Loucy (cell line): ENCODE results near the gene DAB2.

Experiments
- H2AFZ ChIP-seq: fragments of 200-600 bp; sonication (generic); 2 replicates; pipeline ENCODE4 v1.6.0; 2016; ENCODE audit warnings: antibody characterized with exemption, mild to moderate bottlenecking, low read length, moderate library complexity
- H3F3A ChIP-seq: fragments of 200-600 bp; 2 replicates; pipeline ENCODE4 v1.6.0; 2016; ENCODE audit warnings: antibody characterized with exemption, low read depth, mild to moderate bottlenecking
- H3K27me3 ChIP-seq: fragments of 200-600 bp; sonication (generic); 2 replicates; pipeline ENCODE4 v1.6.1; 2014; ENCODE audit warnings: low read length, mild to moderate bottlenecking; ENCODE audit not compliant: insufficient read depth, poor library complexity, severe bottlenecking
- H3K36me3 ChIP-seq: fragments of 200-600 bp; sonication (generic); 2 replicates; pipeline ENCODE4 v1.6.1; 2016; ENCODE audit warnings: low read length; ENCODE audit not compliant: insufficient read depth
- H3K4me1 ChIP-seq: fragments of 200-600 bp; sonication (generic); 2 replicates; pipeline ENCODE4 v1.5.1; 2014; ENCODE audit warnings: low read length, mild to moderate bottlenecking; ENCODE audit not compliant: insufficient read depth, poor library complexity, severe bottlenecking
- H3K4me2 ChIP-seq: fragments of 200-600 bp; sonication (generic); 2 replicates; pipeline ENCODE4 v1.6.0; 2014; ENCODE audit warnings: antibody characterized with exemption, low read length, low read depth, mild to moderate bottlenecking; ENCODE audit not compliant: poor library complexity, severe bottlenecking
- H3K4me3 ChIP-seq: fragments of 200-600 bp; sonication (generic); 2 replicates; pipeline ENCODE4 v1.5.1; 2014; ENCODE audit warnings: low read length, mild to moderate bottlenecking, mixed read lengths; ENCODE audit not compliant: poor library complexity, severe bottlenecking
- H3K79me2 ChIP-seq: fragments of 200-600 bp; sonication (generic); 2 replicates; pipeline ENCODE4 v1.6.1; 2014; ENCODE audit warnings: low read length; ENCODE audit not compliant: insufficient read depth
- H3K9ac ChIP-seq: fragments of 200-600 bp; sonication (generic); 2 replicates; pipeline ENCODE4 v1.6.0; 2014; ENCODE audit warnings: mild to moderate bottlenecking, low read depth, low read length, moderate library complexity; ENCODE audit not compliant: poor library complexity, severe bottlenecking
- H3K9me2 ChIP-seq: fragments of 200-600 bp; sonication (generic); replicated peaks from 2 replicates; pipeline ENCODE4 v1.6.1; 2016; ENCODE audit warnings: low read depth, low read length, mixed read lengths
- H3K9me3 ChIP-seq: fragments of 200-600 bp; sonication (generic); 2 replicates; pipeline ENCODE4 v1.6.1; 2014; ENCODE audit warnings: mild to moderate bottlenecking, antibody characterized with exemption, low read length, low read depth; ENCODE audit not compliant: insufficient read depth
- H4K20me1 ChIP-seq: fragments of 200-600 bp; sonication (generic); 2 replicates; pipeline ENCODE4 v1.6.0; 2014; ENCODE audit warnings: antibody characterized with exemption, low read length, mild to moderate bottlenecking; ENCODE audit not compliant: insufficient read depth, poor library complexity, severe bottlenecking
- CTCF ChIP-seq: fragments of 200-600 bp; sonication (generic); conservative IDR thresholded peaks from 2 replicates; pipeline ENCODE4 v1.5.1; 2014; ENCODE audit warnings: mild to moderate bottlenecking, antibody characterized with exemption, low read length
- EZH2phosphoT487 ChIP-seq: fragments of 200-600 bp; IDR thresholded peaks from 2 replicates; pipeline ENCODE4 v1.6.1; 2018; ENCODE audit warnings: antibody characterized with exemption, mild to moderate bottlenecking, moderate library complexity, borderline replicate concordance

DAB2 gene

DNA sequence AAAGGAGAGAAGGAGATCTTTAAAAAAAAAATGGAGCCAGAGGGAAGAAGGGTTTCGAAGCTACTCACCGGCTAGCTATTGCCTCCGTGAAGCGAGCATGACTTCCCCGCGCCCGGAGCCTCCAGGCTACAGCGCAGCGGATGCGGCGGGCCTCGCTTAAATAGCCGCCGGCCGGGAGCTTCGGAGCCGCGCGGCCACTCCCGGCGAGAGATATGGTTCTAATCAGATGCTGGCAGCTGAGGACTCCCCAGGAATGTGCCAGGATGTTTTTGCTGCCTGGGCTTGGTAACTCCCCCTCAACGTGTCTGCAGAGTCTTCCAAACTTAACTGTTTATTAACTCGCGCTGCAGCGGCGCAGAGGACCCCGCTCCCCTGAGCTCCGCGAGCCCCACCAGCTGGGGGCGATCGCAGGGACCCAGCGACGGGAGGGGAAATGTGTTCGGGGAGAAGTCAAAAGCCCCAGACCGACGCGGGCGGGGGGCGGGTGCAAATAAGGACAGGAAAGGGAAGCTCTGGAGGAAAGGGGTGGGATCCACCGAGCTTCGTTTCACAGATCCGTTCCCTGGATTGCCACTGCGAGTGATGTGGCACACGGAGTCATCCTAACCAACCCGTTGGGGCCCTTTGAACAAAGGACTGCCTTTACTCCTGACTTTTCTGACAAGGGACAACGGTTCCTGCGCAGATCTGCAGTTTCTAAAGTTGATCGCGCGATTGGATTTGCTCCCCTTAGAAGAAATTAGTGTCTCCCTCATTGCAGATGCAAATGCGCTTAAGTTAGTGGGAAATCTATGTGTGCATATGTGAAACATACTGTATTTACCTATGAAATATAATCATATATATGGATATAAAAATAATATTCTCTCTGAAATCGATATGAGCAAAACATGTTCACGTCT is at the start of gene DAB2:
Gene DAB2, minus strand, starts transcription at position 245 of the 902 bp plus-strand sequence. CDS start 30,660 bp downstream, outside the sequence.
- no peaks in the 10 kb centered on the region for H3K36me3 ChIP-seq
- H3K9me3 ChIP-seq, result no peaks in the 10 kb centered on the region
- peaks cover 16% of the 10 kb centered on the region for H3K27me3 ChIP-seq
- H3K9ac ChIP-seq, result peak within 1 kb of the TSS; percentile 56
- peak within 1 kb of the TSS; percentile 72 for H3K4me3 ChIP-seq
- no peaks in the 10 kb centered on the region for H3K79me2 ChIP-seq
- no peaks in the 10 kb centered on the region for H3K9me2 ChIP-seq
- TF ChIP-seq EZH2phosphoT487 (no peak), CTCF (peak; percentile 71)
- H4K20me1 ChIP-seq, result no peaks in the 10 kb centered on the region
- no peaks in the 10 kb centered on the region for H3F3A ChIP-seq
- H2AFZ ChIP-seq, result peak within 1 kb of the TSS; percentile 89
- H3K4me1 ChIP-seq, result peaks cover 9% of the 10 kb centered on the region
- H3K4me2 ChIP-seq, result peak within 1 kb of the TSS; percentile 66

- Histone ChIP-seq H3K27me3 (no peaks in the 10 kb centered on the region), H4K20me1 (no peaks in the 10 kb centered on the region), H3K9me3 (no peaks in the 10 kb centered on the region), H3K4me2 (no peak overlapping the region), H3K79me2 (no peaks in the 10 kb centered on the region), H3K9me2 (no peaks in the 10 kb centered on the region), H3K4me3 (no peak overlapping the region), H3K4me1 (no peaks in the 10 kb centered on the region), H2AFZ (no peak overlapping the region), H3K9ac (no peak overlapping the region), H3K36me3 (no peaks in the 10 kb centered on the region), H3F3A (no peaks in the 10 kb centered on the region)
- TF ChIP-seq CTCF, result no peak
- no peak for TF ChIP-seq EZH2phosphoT487
Observed at GRCh38 chr5:39473156-39473775, 48.5 kb upstream of the DAB2 start.

GRCh38 chr5:39471836-39472508 is 47.2 kb upstream of the DAB2 start:
- Histone ChIP-seq H3K9ac (no peak overlapping the region), H3K4me1 (no peaks in the 10 kb centered on the region), H3K27me3 (no peaks in the 10 kb centered on the region), H3K79me2 (no peaks in the 10 kb centered on the region), H3K36me3 (no peaks in the 10 kb centered on the region), H3K9me2 (no peaks in the 10 kb centered on the region), H4K20me1 (no peaks in the 10 kb centered on the region), H3K9me3 (no peaks in the 10 kb centered on the region), H2AFZ (no peak overlapping the region), H3F3A (no peaks in the 10 kb centered on the region), H3K4me2 (no peak overlapping the region), H3K4me3 (no peak overlapping the region)
- TF ChIP-seq EZH2phosphoT487 (no peak), CTCF (no peak)
